GM21447 (cell line): ENCODE measurements around the gene KANK3.
"Not testable (repeated sequence)": the region's sequence is repeated elsewhere in the genome, so short reads cannot be mapped to it uniquely, and the experiment has no call there.

Experiments
- ATAC-seq: cut with Tn5 transposase; IDR thresholded peaks from one replicate; pipeline ENCODE4 v1.9.1; 2021; ENCODE audit not compliant: unreplicated experiment

Gene KANK3

GRCh38 chr19:8371011-8371804 is 28.1 kb upstream of the KANK3 start:
- no peak for ATAC-seq

- ATAC-seq: no peak
These were observed 27.3 kb upstream of the KANK3 start for GRCh38 chr19:8370176-8371010.

- ATAC-seq: no peak
These were observed 24.4 kb upstream of the KANK3 start for GRCh38 chr19:8367327-8368001.

GRCh38 chr19:8366961-8367326 is 23.9 kb upstream of the KANK3 start:
- no peak for ATAC-seq

- no peak for ATAC-seq
These were observed 23.1 kb upstream of the KANK3 start for GRCh38 chr19:8366121-8366581.

GRCh38 chr19:8363803-8364771 is 21.0 kb upstream of the KANK3 start, which contains the start of gene ANGPTL4:
Gene ANGPTL4, plus strand, starts transcription at chr19:8364155. Its CDS starts 167 bp downstream, at chr19:8364322.
- no peak for ATAC-seq

- no peak for ATAC-seq
These were observed 19.1 kb upstream of the KANK3 start for GRCh38 chr19:8361921-8362793.

GRCh38 chr19:8360196-8360595 is 17.1 kb upstream of the KANK3 start:
- ATAC-seq: no peak

GRCh38 chr19:8358948-8359347 is 15.9 kb upstream of the KANK3 start:
- no peak for ATAC-seq

GRCh38 chr19:8357007-8357521 is 14.0 kb upstream of the KANK3 start:
- ATAC-seq: no peak

- no peak for ATAC-seq
These were observed 12.8 kb upstream of the KANK3 start for GRCh38 chr19:8355631-8356402.

GRCh38 chr19:8352845-8353244 is 9.8 kb upstream of the KANK3 start:
- not testable (repeated sequence) for ATAC-seq

GRCh38 chr19:8352134-8352827 is 9.2 kb upstream of the KANK3 start:
- no peak for ATAC-seq

- not testable (repeated sequence) for ATAC-seq
These were observed 6.7 kb upstream of the KANK3 start for GRCh38 chr19:8349629-8350372.

GRCh38 chr19:8343483-8343844 is 402 bp upstream of the KANK3 start:
- ATAC-seq: no peak

- no peak for ATAC-seq
These were observed 762 bp downstream of the KANK3 start for GRCh38 chr19:8342316-8342683.

GRCh38 chr19:8341504-8341903 is 1.6 kb downstream of the KANK3 start:
- not testable (repeated sequence) for ATAC-seq
